ENCODE measurements around the gene ZNF429.
"Not testable (repeated sequence)": the region's sequence is repeated elsewhere in the genome, so short reads cannot be mapped to it uniquely, and the experiment has no call there.

ZNF429 gene

DNA sequence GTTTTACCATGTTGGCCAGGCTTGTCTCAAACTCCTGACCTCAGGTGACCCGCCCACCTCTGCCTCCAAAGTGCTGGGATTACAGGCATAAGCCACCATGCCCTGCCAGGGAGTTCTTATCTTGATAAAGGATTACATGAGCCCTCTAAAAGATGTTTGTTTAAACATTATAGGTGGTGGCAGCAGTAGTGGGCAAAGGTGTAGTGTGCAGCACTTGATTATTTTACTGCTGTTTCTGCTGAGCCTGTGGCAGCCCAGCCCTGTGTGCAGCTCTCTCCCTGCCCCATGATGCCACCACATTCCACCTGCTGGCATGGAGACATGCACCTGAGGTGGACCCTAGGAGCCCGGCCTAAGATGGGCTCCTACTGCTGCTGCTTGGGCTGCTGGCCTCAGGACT is 54.0 kb downstream of the ZNF429 start:
- Histone ChIP-seq H3K9me3 (ENCODE audit: insufficient read depth, low read length) (no peaks in the 10 kb centered on the region), H3K9me2 (replicated peaks; ENCODE audit: insufficient read depth, low read length) (no peaks in the 10 kb centered on the region), H2AFZ (ENCODE audit: low read depth, low read length, severe bottlenecking) (no peak overlapping the region), H3K36me3 (ENCODE audit: low read length) (no peaks in the 10 kb centered on the region), H4K20me1 (ENCODE audit: low read depth, low read length) (no peaks in the 10 kb centered on the region), H3K27ac (ENCODE audit: low read depth, low read length) (no peak overlapping the region), H3F3A (ENCODE audit: insufficient read depth) (no peaks in the 10 kb centered on the region), H3K4me3 (ENCODE audit: insufficient read depth, low read length, poor library complexity, severe bottlenecking) (no peak overlapping the region), H3K79me2 (ENCODE audit: insufficient read depth, low read length) (no peaks in the 10 kb centered on the region), H3K27me3 (ENCODE audit: low read length) (no peaks in the 10 kb centered on the region), H3K9ac (ENCODE audit: low read length) (no peak overlapping the region), H3K4me2 (ENCODE audit: low read depth, low read length, poor library complexity, severe bottlenecking) (no peak overlapping the region)
- TF ChIP-seq, protein P1, sequence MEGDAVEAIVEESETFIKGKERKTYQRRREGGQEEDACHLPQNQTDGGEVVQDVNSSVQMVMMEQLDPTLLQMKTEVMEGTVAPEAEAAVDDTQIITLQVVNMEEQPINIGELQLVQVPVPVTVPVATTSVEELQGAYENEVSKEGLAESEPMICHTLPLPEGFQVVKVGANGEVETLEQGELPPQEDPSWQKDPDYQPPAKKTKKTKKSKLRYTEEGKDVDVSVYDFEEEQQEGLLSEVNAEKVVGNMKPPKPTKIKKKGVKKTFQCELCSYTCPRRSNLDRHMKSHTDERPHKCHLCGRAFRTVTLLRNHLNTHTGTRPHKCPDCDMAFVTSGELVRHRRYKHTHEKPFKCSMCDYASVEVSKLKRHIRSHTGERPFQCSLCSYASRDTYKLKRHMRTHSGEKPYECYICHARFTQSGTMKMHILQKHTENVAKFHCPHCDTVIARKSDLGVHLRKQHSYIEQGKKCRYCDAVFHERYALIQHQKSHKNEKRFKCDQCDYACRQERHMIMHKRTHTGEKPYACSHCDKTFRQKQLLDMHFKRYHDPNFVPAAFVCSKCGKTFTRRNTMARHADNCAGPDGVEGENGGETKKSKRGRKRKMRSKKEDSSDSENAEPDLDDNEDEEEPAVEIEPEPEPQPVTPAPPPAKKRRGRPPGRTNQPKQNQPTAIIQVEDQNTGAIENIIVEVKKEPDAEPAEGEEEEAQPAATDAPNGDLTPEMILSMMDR (IDR thresholded peaks at IDR 0.05; ENCODE audit: insufficient read depth, low read length, poor library complexity, severe bottlenecking), result no peak
- no peak for TF ChIP-seq EZH2phosphoT487 (conservative IDR thresholded peaks at IDR 0.05; ENCODE audit: low read length)

DNA sequence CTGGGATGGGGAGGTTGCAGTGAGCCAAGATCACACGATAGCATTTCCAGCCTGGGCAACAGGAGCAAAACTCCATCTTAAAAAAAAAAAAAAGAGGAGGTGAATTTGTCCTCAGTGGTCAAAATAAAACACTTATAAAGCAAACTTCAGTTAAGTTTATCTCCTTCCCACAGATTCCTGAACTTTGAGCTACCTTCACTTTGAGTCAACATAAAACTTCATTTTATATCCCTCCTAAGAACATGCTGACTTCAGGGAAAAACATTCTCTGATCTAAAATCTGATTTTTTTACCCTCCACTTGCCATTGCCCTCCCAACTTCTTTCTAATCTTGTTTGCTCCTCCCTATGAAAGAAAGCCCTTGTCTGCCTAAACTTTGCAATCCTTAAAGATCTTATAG is 59.0 kb downstream of the ZNF429 start:
- Histone ChIP-seq H3K9ac (ENCODE audit: low read length) (no peak overlapping the region), H3K27me3 (ENCODE audit: low read length) (no peaks in the 10 kb centered on the region), H3K27ac (ENCODE audit: low read depth, low read length) (no peak overlapping the region), H2AFZ (ENCODE audit: low read depth, low read length, severe bottlenecking) (no peak overlapping the region), H3K9me2 (replicated peaks; ENCODE audit: insufficient read depth, low read length) (no peaks in the 10 kb centered on the region), H4K20me1 (ENCODE audit: low read depth, low read length) (no peaks in the 10 kb centered on the region), H3K36me3 (ENCODE audit: low read length) (no peaks in the 10 kb centered on the region), H3K4me3 (ENCODE audit: insufficient read depth, low read length, poor library complexity, severe bottlenecking) (no peak overlapping the region), H3K9me3 (ENCODE audit: insufficient read depth, low read length) (no peaks in the 10 kb centered on the region), H3K4me2 (ENCODE audit: low read depth, low read length, poor library complexity, severe bottlenecking) (no peak overlapping the region), H3K79me2 (ENCODE audit: insufficient read depth, low read length) (no peaks in the 10 kb centered on the region), H3F3A (ENCODE audit: insufficient read depth) (no peaks in the 10 kb centered on the region)
- TF ChIP-seq EZH2phosphoT487 (conservative IDR thresholded peaks at IDR 0.05; ENCODE audit: low read length), result no peak
- TF ChIP-seq, protein P1 (IDR thresholded peaks at IDR 0.05; ENCODE audit: insufficient read depth, low read length, poor library complexity, severe bottlenecking), result no peak

DNA sequence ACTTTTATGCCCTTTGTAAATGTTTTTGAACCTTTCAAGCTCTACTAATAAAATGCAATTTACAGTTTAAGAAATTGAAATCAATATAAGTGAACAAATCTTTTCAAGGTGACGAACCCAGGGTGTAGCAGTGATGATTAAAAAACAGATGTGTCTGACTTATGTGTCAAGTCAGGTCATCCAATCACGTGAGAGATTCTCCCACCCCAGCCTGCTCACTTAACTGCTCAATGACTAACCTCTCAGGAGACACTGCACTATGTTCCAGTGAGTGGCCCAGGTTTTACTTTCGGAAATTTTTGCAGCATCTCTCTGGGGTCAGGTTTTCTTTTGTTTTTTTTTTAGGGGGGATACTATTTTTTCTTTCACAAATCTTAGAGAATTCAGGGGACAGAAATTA is 60.7 kb downstream of the ZNF429 start:
- TF ChIP-seq EZH2phosphoT487 (conservative IDR thresholded peaks at IDR 0.05; ENCODE audit: low read length), result no peak
- TF ChIP-seq, protein P1 (IDR thresholded peaks at IDR 0.05; ENCODE audit: insufficient read depth, low read length, poor library complexity, severe bottlenecking), result no peak
- Histone ChIP-seq H3F3A (ENCODE audit: insufficient read depth) (no peaks in the 10 kb centered on the region), H3K36me3 (ENCODE audit: low read length) (no peaks in the 10 kb centered on the region), H3K4me2 (ENCODE audit: low read depth, low read length, poor library complexity, severe bottlenecking) (no peak overlapping the region), H3K9me3 (ENCODE audit: insufficient read depth, low read length) (no peaks in the 10 kb centered on the region; the same call in 1 of the 2 replicates), H3K79me2 (ENCODE audit: insufficient read depth, low read length) (no peaks in the 10 kb centered on the region), H2AFZ (ENCODE audit: low read depth, low read length, severe bottlenecking) (no peak overlapping the region), H3K9ac (ENCODE audit: low read length) (no peak overlapping the region), H3K27me3 (ENCODE audit: low read length) (no peaks in the 10 kb centered on the region), H3K9me2 (replicated peaks; ENCODE audit: insufficient read depth, low read length) (no peaks in the 10 kb centered on the region), H3K4me3 (ENCODE audit: insufficient read depth, low read length, poor library complexity, severe bottlenecking) (no peak overlapping the region), H4K20me1 (ENCODE audit: low read depth, low read length) (no peaks in the 10 kb centered on the region), H3K27ac (ENCODE audit: low read depth, low read length) (no peak overlapping the region)

DNA sequence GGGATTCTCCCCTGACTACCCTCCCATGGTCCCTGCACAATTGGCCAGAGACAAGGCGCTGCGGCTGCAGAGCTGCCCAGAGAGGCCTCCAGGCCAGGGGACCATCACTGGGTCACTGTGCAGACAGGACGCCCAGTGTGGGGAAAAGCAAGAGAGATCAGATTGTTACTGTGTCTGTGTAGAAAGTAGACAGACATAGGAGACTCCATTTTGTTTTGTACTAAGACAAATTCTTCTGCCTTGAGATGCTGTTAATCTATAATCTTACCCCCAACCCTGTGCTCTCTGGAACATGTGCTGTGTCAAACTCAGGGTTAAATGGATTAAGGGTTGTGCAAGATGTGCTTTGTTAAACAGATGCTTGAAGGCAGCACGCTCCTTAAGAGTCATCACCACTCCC is 62.4 kb downstream of the ZNF429 start:
- not testable (repeated sequence) for H3K9ac ChIP-seq (ENCODE audit: low read length); H3K4me2 ChIP-seq (ENCODE audit: low read depth, low read length, poor library complexity, severe bottlenecking); H3K9me3 ChIP-seq (ENCODE audit: insufficient read depth, low read length); H3K79me2 ChIP-seq (ENCODE audit: insufficient read depth, low read length); H4K20me1 ChIP-seq (ENCODE audit: low read depth, low read length); H2AFZ ChIP-seq (ENCODE audit: low read depth, low read length, severe bottlenecking); H3K27me3 ChIP-seq (ENCODE audit: low read length); H3K4me3 ChIP-seq (ENCODE audit: insufficient read depth, low read length, poor library complexity, severe bottlenecking); H3K27ac ChIP-seq (ENCODE audit: low read depth, low read length); H3F3A ChIP-seq (ENCODE audit: insufficient read depth); H3K36me3 ChIP-seq (ENCODE audit: low read length); H3K9me2 ChIP-seq (replicated peaks; ENCODE audit: insufficient read depth, low read length)
